K562 (cell line): Measurements from ENCODE around the gene DNAJB11.
"Not testable (repeated sequence)": the region's sequence is repeated elsewhere in the genome, so short reads cannot be mapped to it uniquely, and the experiment has no call there.

ENCODE experiments used
- AFF1 ChIP-seq, 2 experiments: fragments of 450-650 bp; IDR thresholded peaks; 2 replicates each; pipeline ENCODE4 v1.6.1; 2018; ENCODE audit warnings: mild to moderate bottlenecking in 2 of 2, low read depth in 1 of 2; ENCODE audit not compliant: partially characterized antibody in 2 of 2
- ATF4 ChIP-seq: fragments of 450-650 bp; formaldehyde crosslinking; IDR thresholded peaks from 2 replicates; pipeline ENCODE4 v1.4.0; 2022; ENCODE audit warnings: mild to moderate bottlenecking, moderate library complexity
- BHLHE40 ChIP-seq: IDR thresholded peaks from 2 replicates; pipeline ENCODE4 v1.6.1; 2011; ENCODE audit warnings: low read length, improper control_type of control experiment
- CTCF ChIP-seq, 3 experiments: IDR thresholded peaks in 2 of 3; conservative IDR thresholded peaks in 1 of 3; 2 replicates each; pipeline ENCODE4 v1.5.1; 2011 to 2012; ENCODE audit warnings: low read length in 3 of 3, mild to moderate bottlenecking in 3 of 3, control low read depth in 2 of 3, improper control_type of control experiment in 1 of 3, inconsistent platforms in 1 of 3, low read depth in 1 of 3, mixed read lengths in 1 of 3, moderate library complexity in 1 of 3; ENCODE audit not compliant: insufficient read depth in 2 of 3
- EP300 ChIP-seq: IDR thresholded peaks from 2 replicates; pipeline ENCODE4 v1.6.1; 2012; ENCODE audit warnings: low read length, improper control_type of control experiment
- HMG20A ChIP-seq: fragments of 450-650 bp; formaldehyde crosslinking; conservative IDR thresholded peaks from 2 replicates; pipeline ENCODE4 v1.4.0; 2020; ENCODE audit warnings: mild to moderate bottlenecking, mixed read lengths
- NFATC3 ChIP-seq: fragments of 450-650 bp; IDR thresholded peaks from 2 replicates; pipeline ENCODE4 v1.6.1; 2017; ENCODE audit warnings: mild to moderate bottlenecking
- POLR2AphosphoS5 ChIP-seq: IDR thresholded peaks from 2 replicates; pipeline ENCODE4 v1.6.1; 2011; ENCODE audit warnings: mild to moderate bottlenecking, low read depth, low read length, moderate library complexity; ENCODE audit not compliant: control insufficient read depth, insufficient read depth
- REST ChIP-seq, 2 experiments: fragments of 450-650 bp; formaldehyde crosslinking in 1 of 2; IDR thresholded peaks; 2 replicates each; pipeline versions ENCODE4 v1.4.0 to v1.6.1; 2014 to 2020; ENCODE audit warnings: mild to moderate bottlenecking in 2 of 2, borderline replicate concordance in 1 of 2, low read depth in 1 of 2
- SP2 ChIP-seq: IDR thresholded peaks from 2 replicates; pipeline ENCODE4 v1.6.1; 2011; ENCODE audit warnings: mild to moderate bottlenecking, low read depth, low read length, moderate library complexity; ENCODE audit not compliant: poor library complexity, severe bottlenecking; ENCODE audit errors: extremely low read depth
- ZBTB11 ChIP-seq, 3 experiments: fragments of 200-800 bp in 1 of 3; fragments of 250-450 bp in 1 of 3; fragments of 450-650 bp in 1 of 3; sonication (Bioruptor Pico) in 1 of 3; sonication (Bioruptor generic) in 1 of 3; formaldehyde crosslinking in 1 of 3; IDR thresholded peaks; 2 replicates each; pipeline versions ENCODE4 v1.6.1 to v1.8.0; 2016 to 2022; ENCODE audit warnings: mild to moderate bottlenecking in 2 of 3, missing genetic modification characterization in 2 of 3, missing compliant biosample characterization in 1 of 3, moderate library complexity in 1 of 3
- ZNF133 ChIP-seq: fragments of 250-450 bp; sonication (Bioruptor Pico); IDR thresholded peaks from 2 replicates; pipeline ENCODE4 v1.4.0; 2020; ENCODE audit warnings: mild to moderate bottlenecking
- ZNF707 ChIP-seq: fragments of 250-450 bp; sonication (Bioruptor Pico); conservative IDR thresholded peaks from 2 replicates; pipeline ENCODE4 v1.8.0; 2022; ENCODE audit warnings: inconsistent platforms, mild to moderate bottlenecking, moderate library complexity

GRCh38 chr3:186569361-186569760 lies 1.2 kb upstream of the DNAJB11 start:
- TF ChIP-seq AFF1 (IDR thresholded peaks at IDR 0.05; ENCODE audit: low read depth in 1 of 2, partially characterized antibody in 2 of 2); EP300; NFATC3; SP2; CTCF (IDR thresholded peaks at IDR 0.05 in 2 of 3, conservative IDR thresholded peaks at IDR 0.05 in 1 of 3; ENCODE audit: insufficient read depth in 2 of 3, low read depth in 1 of 3, low read length in 3 of 3); ATF4 (CRISPR knock-in tag); BHLHE40; REST (IDR thresholded peaks at IDR 0.05; ENCODE audit: borderline replicate concordance); REST (CRISPR knock-in tag; IDR thresholded peaks at IDR 0.05; ENCODE audit: low read depth); ZBTB11 (CRISPR knock-in tag; IDR thresholded peaks at IDR 0.05); ZNF707 (CRISPR knock-in tag); ZNF133 (CRISPR knock-in tag); HMG20A (CRISPR knock-in tag); POLR2AphosphoS5: not testable (repeated sequence)
